Stimulated activated CD8-positive, alpha-beta memory T cell treated with anti-CD3 and anti-CD28 coated beads, Interleukin-7, amount 100 ng/mL, for 24 hours (primary cell): ENCODE results near the gene EEF2KMT.
A peak's percentile ranks its signal among the peaks of the same experiment; 100 is the strongest.
"Not testable (repeated sequence)": the region's sequence is repeated elsewhere in the genome, so short reads cannot be mapped to it uniquely, and the experiment has no call there.

Experiments
- DNase-seq: peaks from one replicate; pipeline ENCODE4 v3.0.0-alpha.2; 2020; ENCODE audit warnings: low read depth

The EEF2KMT gene

GRCh38 chr16:5095145-5095830, 2.3 kb downstream of the EEF2KMT start:
- DNase-seq = not testable (repeated sequence)

- DNase-seq = not testable (repeated sequence)
These were observed 3.8 kb downstream of the EEF2KMT start for GRCh38 chr16:5093746-5094145.

- not testable (repeated sequence) for DNase-seq
These were observed 4.5 kb downstream of the EEF2KMT start for GRCh38 chr16:5093081-5093480.

GRCh38 chr16:5090592-5090991, 7.0 kb downstream of the EEF2KMT start:
- not testable (repeated sequence) for DNase-seq

GRCh38 chr16:5089911-5090555, 7.6 kb downstream of the EEF2KMT start:
- not testable (repeated sequence) for DNase-seq

GRCh38 chr16:5088936-5089335, 8.7 kb downstream of the EEF2KMT start:
- not testable (repeated sequence) for DNase-seq

GRCh38 chr16:5088086-5088790, 9.4 kb downstream of the EEF2KMT start:
- DNase-seq = not testable (repeated sequence)

GRCh38 chr16:5085716-5086115, 11.9 kb downstream of the EEF2KMT start:
- DNase-seq = not testable (repeated sequence)

GRCh38 chr16:5084802-5085201, 12.8 kb downstream of the EEF2KMT start:
- DNase-seq = peak; percentile 41

GRCh38 chr16:5084099-5084731, 13.4 kb downstream of the EEF2KMT start:
- DNase-seq = not testable (repeated sequence)

- DNase-seq = not testable (repeated sequence)
These were observed 13.9 kb downstream of the EEF2KMT start for GRCh38 chr16:5083646-5084045.

- DNase-seq = not testable (repeated sequence)
These were observed 16.6 kb downstream of the EEF2KMT start for GRCh38 chr16:5080996-5081395.

GRCh38 chr16:5080461-5080860, 17.1 kb downstream of the EEF2KMT start:
- DNase-seq = not testable (repeated sequence)

- no peak for DNase-seq
These were observed 19.0 kb downstream of the EEF2KMT start for GRCh38 chr16:5078626-5079025.

- DNase-seq = no peak
These were observed 20.3 kb downstream of the EEF2KMT start for GRCh38 chr16:5077304-5077703.

GRCh38 chr16:5075637-5076036, 22.0 kb downstream of the EEF2KMT start:
- DNase-seq = no peak

GRCh38 chr16:5073771-5074170, 23.8 kb downstream of the EEF2KMT start:
- DNase-seq = not testable (repeated sequence)

GRCh38 chr16:5073279-5073629, 24.3 kb downstream of the EEF2KMT start:
- DNase-seq = no peak

GRCh38 chr16:5072334-5073278, 25.0 kb downstream of the EEF2KMT start:
- no peak for DNase-seq

- peak; percentile 81 for DNase-seq
These were observed 25.8 kb downstream of the EEF2KMT start, which contains the start of gene ALG1 for GRCh38 chr16:5071681-5072333. ALG1 (plus strand) TSS chr16:5071843; CDS start chr16:5071850, 7 bp downstream.

GRCh38 chr16:5071341-5071680, 26.3 kb downstream of the EEF2KMT start:
- no peak for DNase-seq
